ENCODE results near the gene CLCF1.
"Not testable (repeated sequence)": the region's sequence is repeated elsewhere in the genome, so short reads cannot be mapped to it uniquely, and the experiment has no call there.

Gene CLCF1

GRCh38 chr11:67321313-67321871 is 52.0 kb downstream of the CLCF1 start:
- no peak for DNase-seq

GRCh38 chr11:67320691-67321090 is 52.7 kb downstream of the CLCF1 start:
- no peak for DNase-seq

DNA sequence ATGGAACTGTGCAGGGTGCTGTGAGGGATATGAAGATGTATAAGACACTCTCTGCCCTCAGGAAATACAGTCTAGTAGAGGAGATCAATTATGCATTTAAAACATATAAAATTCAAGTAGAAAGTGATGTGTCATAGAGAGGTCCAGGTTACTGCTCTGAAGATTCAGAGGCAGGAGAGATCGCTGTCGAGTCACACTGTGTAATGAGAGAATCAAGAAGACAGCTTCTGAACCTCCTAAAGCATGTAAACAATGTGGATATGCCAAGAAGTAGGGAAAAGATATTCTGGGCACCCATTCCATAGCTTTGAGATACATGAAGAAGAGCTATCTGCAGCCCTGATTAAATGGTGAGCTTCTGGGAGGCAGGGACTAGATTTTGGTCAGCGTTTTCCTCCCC is 53.4 kb downstream of the CLCF1 start:
- DNase-seq: no peak

DNA sequence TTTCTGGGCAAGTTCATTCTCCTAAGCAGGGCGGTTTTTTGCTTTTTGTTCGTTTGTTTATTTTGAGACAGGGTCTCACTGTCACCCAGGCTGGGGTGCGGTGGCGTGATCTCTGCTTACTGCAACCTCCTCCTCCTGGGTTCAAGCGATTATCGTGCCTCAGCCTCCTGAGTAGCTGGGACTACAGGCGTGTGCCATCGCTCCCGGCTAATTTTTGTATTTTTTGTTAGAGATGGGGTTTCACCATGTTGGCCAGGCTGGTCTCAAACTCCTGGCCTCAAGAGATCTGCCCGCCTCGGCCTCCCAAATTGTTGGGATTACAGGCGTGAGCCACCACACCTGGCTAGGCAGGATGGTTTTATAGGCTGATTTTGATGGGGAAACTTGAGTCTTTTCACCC is 54.5 kb downstream of the CLCF1 start:
- not testable (repeated sequence) for DNase-seq

DNA sequence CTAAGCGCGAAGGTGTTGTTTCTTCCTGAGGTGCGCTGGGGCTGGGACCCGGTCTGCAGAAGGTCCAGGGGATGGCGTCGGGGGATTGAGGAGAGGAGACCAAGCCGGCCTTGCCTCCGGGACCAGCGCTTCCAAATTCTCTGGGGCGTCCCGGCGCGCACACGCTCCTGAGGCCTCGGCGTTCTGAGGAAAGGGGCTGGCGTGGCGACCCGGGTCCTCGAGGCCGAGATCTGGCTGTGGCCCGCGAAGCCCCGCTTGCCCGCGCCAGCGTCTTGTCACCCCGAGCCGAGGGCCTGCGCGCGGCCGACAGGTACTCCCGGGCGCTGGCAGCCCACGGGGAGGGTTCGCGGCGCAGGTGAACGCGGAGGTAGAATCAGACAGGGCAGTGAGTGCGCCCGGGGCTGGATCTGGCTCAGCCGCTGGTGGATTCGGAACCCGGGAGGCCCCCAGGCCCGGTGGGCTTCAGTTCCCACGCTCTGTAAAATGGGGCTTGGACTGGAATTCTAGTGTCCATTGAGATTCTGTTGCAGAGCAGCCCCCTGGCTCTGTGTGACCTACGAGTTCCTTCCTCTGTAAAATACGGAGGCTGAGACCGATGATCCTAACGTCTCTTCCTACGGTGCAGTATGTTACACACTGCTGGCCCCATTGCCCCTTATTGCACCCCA is 55.4 kb downstream of the CLCF1 start:
- no peak for DNase-seq

GRCh38 chr11:67317205-67317887 is 56.1 kb downstream of the CLCF1 start:
- DNase-seq: peak; percentile 94 to 95

DNA sequence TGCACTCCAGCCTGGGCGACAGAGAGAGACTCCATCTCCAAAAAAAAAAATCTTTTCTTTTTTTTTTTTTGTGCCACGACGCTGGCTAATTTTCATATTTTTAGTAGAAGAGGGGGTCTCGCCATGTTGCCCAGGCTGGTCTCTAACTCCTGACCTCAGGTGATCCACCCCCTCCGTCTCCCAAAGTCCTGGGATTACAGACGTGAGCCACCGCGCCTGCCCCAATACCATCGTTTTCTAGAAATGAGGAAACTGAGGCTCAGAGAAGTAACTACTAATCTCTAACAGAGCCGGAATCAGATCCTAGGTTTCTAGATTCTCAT is 56.6 kb downstream of the CLCF1 start:
- DNase-seq: no peak

DNA sequence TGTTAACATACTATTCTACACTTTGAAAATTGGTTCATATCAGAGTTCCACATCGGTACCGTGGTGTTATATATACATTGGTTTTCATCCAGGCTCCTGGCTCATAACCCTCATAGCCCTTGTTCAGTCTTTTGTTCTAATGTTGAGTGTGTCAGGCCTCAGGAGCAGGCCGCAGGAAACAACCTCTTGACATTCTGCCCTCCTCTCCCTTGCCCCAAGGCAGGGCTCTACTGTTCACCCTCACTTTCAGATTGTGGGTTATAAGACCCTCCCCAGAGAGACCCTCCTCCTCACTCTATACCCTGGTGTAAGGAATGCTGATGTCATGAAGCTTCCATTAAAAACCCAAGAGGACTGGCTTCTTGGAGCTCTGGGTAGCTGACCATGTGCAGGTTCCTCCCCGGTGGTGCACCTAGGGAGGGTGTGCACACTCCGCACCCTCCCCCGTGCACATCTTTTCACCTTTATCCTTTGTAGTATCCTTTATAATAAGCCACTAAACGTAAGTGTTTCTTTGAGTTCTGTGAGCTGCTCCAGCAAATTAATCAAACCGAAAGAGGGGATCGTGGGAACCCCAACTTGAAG is 58.0 kb downstream of the CLCF1 start:
- DNase-seq: no peak

DNA sequence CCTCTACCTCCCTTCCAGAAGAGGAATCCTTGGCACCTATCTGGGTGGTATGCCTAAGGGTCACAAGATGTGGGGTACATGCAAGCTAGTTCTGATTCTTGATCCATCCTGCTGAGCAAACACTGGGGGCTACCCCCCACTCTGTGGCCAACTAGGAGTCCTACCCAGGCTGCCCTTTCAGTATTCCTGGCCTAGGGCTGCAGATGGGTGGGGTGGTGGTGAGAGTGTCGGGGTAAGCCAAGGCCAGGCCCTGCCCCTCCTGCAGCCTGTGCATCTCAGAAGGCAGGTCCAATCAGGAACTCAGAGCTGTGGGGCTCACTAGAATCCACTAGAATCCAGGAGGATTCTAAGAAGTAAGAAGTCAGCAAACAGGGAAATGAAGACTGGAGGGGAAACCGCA is 59.2 kb downstream of the CLCF1 start:
- DNase-seq: no peak
